Keratinocyte (primary cell): ENCODE data around the gene EBF3. TPM values are rescaled to one million over a fixed set of nuclear protein-coding genes. Genes with fewer than 3 reads are reported as not detected.

ENCODE experiments used
- DNase-seq: peaks from one replicate; pipeline ENCODE4 v3.0.0-alpha.2; 2011; ENCODE audit warnings: low read depth, missing footprints, low spot score
- FAIRE-seq: peaks from 2 replicates; lab custom pipeline; 2011; peaks lifted over from hg19 to GRCh38; lab: Jason Lieb, UNC
- H2AFZ ChIP-seq: 2 replicates; pipeline ENCODE4 v1.6.0; 2012; ENCODE audit warnings: low read length, control low read depth, inconsistent platforms; ENCODE audit not compliant: control insufficient read depth
- H3K27ac ChIP-seq: 2 replicates; pipeline ENCODE4 v1.5.1; 2011; ENCODE audit warnings: low read length; ENCODE audit not compliant: control insufficient read depth, insufficient read depth
- H3K27me3 ChIP-seq: 3 replicates; pipeline ENCODE4 v1.6.0; 2011; ENCODE audit warnings: low read length; ENCODE audit not compliant: control insufficient read depth, insufficient read depth; ENCODE audit errors: extremely low read depth
- H3K36me3 ChIP-seq, 2 experiments: 2 replicates in 1 of 2; 3 replicates in 1 of 2; pipeline ENCODE4 v1.5.1; 2011; ENCODE audit warnings: low read length in 2 of 2, mild to moderate bottlenecking in 1 of 2; ENCODE audit not compliant: control insufficient read depth in 2 of 2, insufficient read depth in 2 of 2; ENCODE audit errors: extremely low read depth in 1 of 2
- H3K4me1 ChIP-seq: 3 replicates; pipeline ENCODE4 v1.5.1; 2011; ENCODE audit warnings: low read length; ENCODE audit not compliant: control insufficient read depth, insufficient read depth; ENCODE audit errors: extremely low read depth
- H3K4me2 ChIP-seq: 3 replicates; pipeline ENCODE4 v1.6.0; 2011; ENCODE audit warnings: low read depth, low read length; ENCODE audit not compliant: control insufficient read depth, insufficient read depth; ENCODE audit errors: extremely low read depth
- H3K4me3 ChIP-seq, 3 experiments: fragments of 200-600 bp in 1 of 3; sonication (generic) in 1 of 3; 2 replicates in 2 of 3; 3 replicates in 1 of 3; pipeline ENCODE4 v1.5.1; 2011 to 2016; ENCODE audit warnings: low read length in 3 of 3, mild to moderate bottlenecking in 3 of 3, control low read depth in 2 of 3, inconsistent platforms in 1 of 3, low read depth in 1 of 3, mixed read lengths in 1 of 3, mixed run types in 1 of 3, moderate library complexity in 1 of 3; ENCODE audit not compliant: control insufficient read depth in 2 of 3, insufficient read depth in 2 of 3; ENCODE audit errors: extremely low read depth in 1 of 3
- H3K79me2 ChIP-seq: 2 replicates; pipeline ENCODE4 v1.6.0; 2012; ENCODE audit warnings: low read length; ENCODE audit not compliant: control insufficient read depth, insufficient read depth
- H3K9ac ChIP-seq: 3 replicates; pipeline ENCODE4 v1.6.0; 2011; ENCODE audit warnings: low read length; ENCODE audit not compliant: control insufficient read depth, insufficient read depth; ENCODE audit errors: extremely low read depth
- H3K9me1 ChIP-seq: 3 replicates; pipeline ENCODE4 v1.6.0; 2011; ENCODE audit warnings: low read length; ENCODE audit not compliant: control insufficient read depth, insufficient read depth; ENCODE audit errors: extremely low read depth
- H3K9me3 ChIP-seq: 2 replicates; pipeline ENCODE4 v1.5.1; 2012; ENCODE audit warnings: low read depth, low read length; ENCODE audit not compliant: control insufficient read depth
- H4K20me1 ChIP-seq: 3 replicates; pipeline ENCODE4 v1.6.0; 2011; ENCODE audit warnings: low read length; ENCODE audit not compliant: control insufficient read depth, insufficient read depth; ENCODE audit errors: extremely low read depth
- CTCF ChIP-seq, 3 experiments: IDR thresholded peaks in 1 of 3; conservative IDR thresholded peaks in 1 of 3; optimal IDR thresholded peaks in 1 of 3; 2 replicates in 2 of 3; 3 replicates in 1 of 3; pipeline versions ENCODE3 to v1.5.1; 2011; ENCODE audit warnings: low read length in 3 of 3, mild to moderate bottlenecking in 3 of 3, moderate library complexity in 2 of 3, control low read depth in 1 of 3, inconsistent platforms in 1 of 3; ENCODE audit not compliant: insufficient read depth in 2 of 3; ENCODE audit errors: extremely low read depth in 1 of 3
- EZH2 ChIP-seq: IDR thresholded peaks from one replicate; pipeline ENCODE4 v1.6.1; 2012; ENCODE audit warnings: inconsistent platforms, mild to moderate bottlenecking, low read length, moderate library complexity
- dilution Hi-C: fragments of 300-500 bp; cut with MboI; formaldehyde crosslinking; loops from one replicate; pipeline ENCODE4 v1.7.0; 2020; ENCODE audit warnings: low sequenced_read_pairs; ENCODE audit not compliant: extremely low pct_ligation_motif_present
- polyA plus RNA-seq, 5 experiments: library from polyadenylated mRNA; depleted of rRNA in 3 of 5; stranded (reverse) in 3 of 5; stranded (forward) in 1 of 5; unstranded in 1 of 5; fragments of >200 nt; gene quantifications; 1 replicate in 1 of 5; 2 replicates in 3 of 5; 3 replicates in 1 of 5; pipeline versions ENCODE4 v1.2.1 to v1.2.3, GENCODE V29; 2011 to 2012; ENCODE audit warnings: missing spikeins in 2 of 5, low read depth in 1 of 5, low replicate concordance in 1 of 5

EBF3 gene
- polyA plus RNA-seq, 1 donor (not counting 4 experiments of a cell fraction or from before 2014, with no cell fraction given): not detected

- Histone ChIP-seq H3K4me3 (no peak overlapping the region), H3K9me3 (no peaks in the 10 kb centered on the region), H2AFZ (no peak overlapping the region), H3K4me1 (no peaks in the 10 kb centered on the region), H3K9me1 (no peaks in the 10 kb centered on the region), H3K27me3 (peaks cover 48% of the 10 kb centered on the region), H4K20me1 (no peaks in the 10 kb centered on the region), H3K36me3 (no peaks in the 10 kb centered on the region), H3K9ac (no peak overlapping the region), H3K27ac (no peak overlapping the region), H3K79me2 (no peaks in the 10 kb centered on the region), H3K4me2 (no peak overlapping the region)
- TF ChIP-seq EZH2: no peak
- TF ChIP-seq CTCF (optimal IDR thresholded peaks at IDR 0.05 in 1 of 3, IDR thresholded peaks at IDR 0.05 in 1 of 3, conservative IDR thresholded peaks at IDR 0.05 in 1 of 3; ENCODE audit: extremely low read depth in 1 of 3, insufficient read depth in 2 of 3, low read length in 3 of 3): no peak
- FAIRE-seq (no peak), DNase-seq (no peak)
- dilution Hi-C loops: no loop called here
These were observed 8.3 kb downstream of the EBF3 start for GRCh38 chr10:129955601-129956285.

GRCh38 chr10:129954492-129955315, 9.4 kb downstream of the EBF3 start:
- TF ChIP-seq EZH2 (no peak), CTCF (optimal IDR thresholded peaks at IDR 0.05 in 1 of 3, IDR thresholded peaks at IDR 0.05 in 1 of 3, conservative IDR thresholded peaks at IDR 0.05 in 1 of 3; ENCODE audit: extremely low read depth in 1 of 3, insufficient read depth in 2 of 3, low read length in 3 of 3) (no peak)
- Histone ChIP-seq H3K36me3 (no peaks in the 10 kb centered on the region), H4K20me1 (no peaks in the 10 kb centered on the region), H3K4me1 (no peaks in the 10 kb centered on the region), H3K27me3 (peaks cover 38% of the 10 kb centered on the region), H3K4me2 (no peak overlapping the region), H3K27ac (no peak overlapping the region), H3K79me2 (no peaks in the 10 kb centered on the region), H3K9me1 (no peaks in the 10 kb centered on the region), H2AFZ (no peak overlapping the region), H3K4me3 (no peak overlapping the region), H3K9ac (no peak overlapping the region), H3K9me3 (no peaks in the 10 kb centered on the region)
- DNase-seq (no peak), FAIRE-seq (no peak)
- dilution Hi-C loops: no loop called here
